Lower leg skin (tissue), 4 donors: ENCODE measurements around the gene DLX3. TPM values are rescaled to one million over a fixed set of nuclear protein-coding genes. Genes with fewer than 3 reads are reported as not detected.
A peak's percentile ranks its signal among the peaks of the same experiment; 100 is the strongest.

Source experiments
- DNase-seq, 2 donors: peaks; one replicate each; pipeline ENCODE4 v3.0.0-alpha.2; 2019; ENCODE audit warnings: low spot score in 2 of 2
- H3K4me3 ChIP-seq: fragments of 200-600 bp; sonication (generic); 2 replicates; pipeline ENCODE4 v1.5.1; 2017; ENCODE audit warnings: mild to moderate bottlenecking, low read depth; ENCODE audit not compliant: poor library complexity, severe bottlenecking
- CTCF ChIP-seq, 3 donors: fragments of 450-650 bp; IDR thresholded peaks; one replicate each; pipeline ENCODE4 v1.5.1; 2016; ENCODE audit warnings: antibody characterized with exemption in 3 of 3, mild to moderate bottlenecking in 3 of 3, moderate library complexity in 2 of 3
- POLR2A ChIP-seq, 2 donors: fragments of 450-650 bp; IDR thresholded peaks; one replicate each; pipeline ENCODE4 v1.6.1; 2016 to 2017; ENCODE audit warnings: antibody characterized with exemption in 2 of 2, mild to moderate bottlenecking in 1 of 2, moderate library complexity in 1 of 2
- WGBS, 2 donors: methylation state at CpG; one replicate each; pipeline ENCODE4 v1.1.5; 2018; 5-methylcytosine and 5-hydroxymethylcytosine counted together
- intact Hi-C: fragments of 100-400 bp; cut with DNase I; formaldehyde crosslinking; loops from one replicate; pipeline ENCODE4 v1.15.0; 2023; ENCODE audit warnings: low total_unique reads
- total RNA-seq, 4 donors: library from RNA; depleted of rRNA; stranded (reverse); fragments of >200 nt; gene quantifications; one replicate each; pipeline ENCODE4 v1.1.0, GENCODE V29; 2016

DLX3 gene
- total RNA-seq, 4 donors from 2014 or later, result 28.8 to 36.5 (median 29.9) TPM

- intact Hi-C loops, result loop anchor here (5.0 kb wide), 1 partner anchor 41 kb away; no protein-coding TSS in a partner anchor
- 19 to 20% methylated on average over 15 to 22 of the region's 23 CpGs for WGBS, 2 donors
- peak in 1 of 2 donors; percentile 74 for DNase-seq
- TF ChIP-seq CTCF (IDR thresholded peaks at IDR 0.05) (no peak), POLR2A (IDR thresholded peaks at IDR 0.05) (no peak)
- H3K4me3 ChIP-seq, result peak overlapping the region; percentile 30
These were observed 2.0 kb downstream of the DLX3 start for GRCh38 chr17:49992933-49993422.

GRCh38 chr17:49992191-49992932, 2.7 kb downstream of the DLX3 start:
- DNase-seq, result peak in 1 of 2 donors; percentile 80
- TF ChIP-seq CTCF (IDR thresholded peaks at IDR 0.05), result no peak
- no peak for TF ChIP-seq POLR2A (IDR thresholded peaks at IDR 0.05)
- intact Hi-C loops, result loop anchor here (5.0 kb wide), 1 partner anchor 40 kb away; no protein-coding TSS in a partner anchor
- H3K4me3 ChIP-seq, result no peak overlapping the region
- WGBS, 2 donors, result 52 to 59% methylated on average over 10 to 11 of the region's 13 CpGs

DNA sequence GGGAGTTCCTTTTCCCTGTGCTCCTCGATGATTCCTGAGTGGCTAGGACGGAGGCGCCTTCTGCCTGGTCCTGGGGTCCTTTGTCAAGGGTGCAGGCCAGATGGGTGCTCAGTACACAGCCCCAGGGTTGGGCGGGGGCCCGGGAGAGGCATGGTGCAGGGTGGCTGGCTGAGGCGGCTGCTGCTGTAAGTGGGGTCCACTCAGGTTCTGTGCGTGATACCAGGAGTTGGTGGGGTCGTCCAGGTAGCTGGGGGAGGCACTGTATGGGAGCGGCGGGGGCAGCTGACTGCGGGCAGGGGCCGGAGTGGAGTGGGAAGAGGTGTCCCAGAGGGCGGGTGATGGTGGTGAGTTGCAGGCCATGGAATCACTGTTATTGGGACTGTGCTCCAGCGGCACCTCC, 3.6 kb downstream of the DLX3 start:
- no peak overlapping the region for H3K4me3 ChIP-seq
- no peak for TF ChIP-seq POLR2A (IDR thresholded peaks at IDR 0.05)
- TF ChIP-seq CTCF (IDR thresholded peaks at IDR 0.05), result no peak
- intact Hi-C loops, result loop anchor here (5.0 kb wide), 1 partner anchor 39 kb away; no protein-coding TSS in a partner anchor
- peak in 1 of 2 donors; percentile 83 for DNase-seq
- WGBS, 2 donors, result 78 to 79% methylated on average over 14 of the region's 14 CpGs

DNA sequence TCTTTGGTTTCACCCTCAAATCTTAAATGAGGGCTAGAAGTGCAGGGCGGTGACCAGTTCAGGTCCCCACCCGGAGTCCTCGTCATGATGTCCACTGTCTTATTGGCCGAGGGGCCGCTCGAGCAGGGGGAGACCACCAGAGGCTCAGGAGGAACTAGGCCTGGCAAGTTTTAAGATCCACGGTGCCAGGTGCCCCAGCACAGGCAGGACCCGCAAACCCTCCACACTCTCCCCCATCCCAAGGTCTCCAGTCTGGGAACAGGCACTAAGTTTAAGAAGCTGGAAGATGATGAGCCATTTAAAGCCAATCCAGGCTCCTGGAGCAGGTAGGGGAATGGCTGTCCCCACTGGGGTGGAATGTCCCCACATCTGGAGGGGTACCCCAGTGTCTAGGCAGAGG, 4.1 kb downstream of the DLX3 start:
- 80 to 82% methylated on average over 8 of the region's 8 CpGs for WGBS, 2 donors
- DNase-seq, result peak in 1 of 2 donors; percentile 61
- TF ChIP-seq CTCF (IDR thresholded peaks at IDR 0.05), result no peak
- TF ChIP-seq POLR2A (IDR thresholded peaks at IDR 0.05), result no peak
- no peak overlapping the region for H3K4me3 ChIP-seq
- intact Hi-C loops, result loop anchor here (5.0 kb wide), 1 partner anchor 39 kb away; no protein-coding TSS in a partner anchor

GRCh38 chr17:49990331-49990730, 4.7 kb downstream of the DLX3 start:
- TF ChIP-seq POLR2A (IDR thresholded peaks at IDR 0.05) (no peak), CTCF (IDR thresholded peaks at IDR 0.05) (no peak)
- intact Hi-C loops, result loop anchor here (5.0 kb wide), 1 partner anchor 38 kb away; no protein-coding TSS in a partner anchor
- H3K4me3 ChIP-seq, result no peak overlapping the region
- 25 to 45% methylated on average over 3 of the region's 3 CpGs for WGBS, 2 donors
- DNase-seq, result peak in 1 of 2 donors; percentile 46
